ENCODE results near the gene DNMT1.

Gene DNMT1

GRCh38 chr19:10135551-10136334 lies 59.0 kb downstream of the DNMT1 start:
- no peak for DNase-seq
- Histone ChIP-seq H3K4me1 (ENCODE audit: low read length) (no peaks in the 10 kb centered on the region), H3K27ac (ENCODE audit: low read length) (no peak overlapping the region)

GRCh38 chr19:10134040-10134439 lies 60.7 kb downstream of the DNMT1 start:
- H2AFZ ChIP-seq (ENCODE audit: low read length): no peak overlapping the region
- peaks cover 3% of the 10 kb centered on the region; the same call in 1 of the 2 replicates for H3K36me3 ChIP-seq (replicated peaks; ENCODE audit: insufficient read depth, low read length)
- no peaks in the 10 kb centered on the region for H4K20me1 ChIP-seq (ENCODE audit: insufficient read depth, low read length)
- no peak overlapping the region for H3K4me2 ChIP-seq (ENCODE audit: low read depth, low read length)
- H3K9me2 ChIP-seq (replicated peaks; ENCODE audit: insufficient read depth, low read length): no peaks in the 10 kb centered on the region
- TF ChIP-seq EZH2phosphoT487 (IDR thresholded peaks at IDR 0.05; ENCODE audit: low read length) (no peak), CTCF (IDR thresholded peaks at IDR 0.05; ENCODE audit: low read length) (no peak), EZH2 (optimal IDR thresholded peaks at IDR 0.05; ENCODE audit: low read depth, low read length) (no peak)
- H3K79me2 ChIP-seq (ENCODE audit: low read length): no peaks in the 10 kb centered on the region; the same call in 1 of the 2 replicates
- H3K27ac ChIP-seq (ENCODE audit: low read length): no peak overlapping the region
- no peak for DNase-seq
- no peaks in the 10 kb centered on the region for H3K4me1 ChIP-seq (ENCODE audit: low read length)
- H3F3A ChIP-seq (ENCODE audit: insufficient read depth, low read length): no peaks in the 10 kb centered on the region
- no peaks in the 10 kb centered on the region for H3K27me3 ChIP-seq (replicated peaks; ENCODE audit: insufficient read depth, low read length)
- no peak overlapping the region for H3K9ac ChIP-seq (ENCODE audit: low read length)
- H3K4me3 ChIP-seq (ENCODE audit: low read length): no peak overlapping the region
- no peaks in the 10 kb centered on the region for H3K9me3 ChIP-seq (replicated peaks; ENCODE audit: insufficient read depth, low read length)

More at GRCh38 chr19:10135551-10136334, 59.0 kb downstream of the DNMT1 start:
- H3K4me2 ChIP-seq (ENCODE audit: low read depth, low read length): no peak overlapping the region
- H3K9me2 ChIP-seq (replicated peaks; ENCODE audit: insufficient read depth, low read length): no peaks in the 10 kb centered on the region
- no peak overlapping the region for H2AFZ ChIP-seq (ENCODE audit: low read length)
- H3K9me3 ChIP-seq (replicated peaks; ENCODE audit: insufficient read depth, low read length): no peaks in the 10 kb centered on the region
- no peaks in the 10 kb centered on the region for H4K20me1 ChIP-seq (ENCODE audit: insufficient read depth, low read length)
- H3K9ac ChIP-seq (ENCODE audit: low read length): no peak overlapping the region
- H3K79me2 ChIP-seq (ENCODE audit: low read length): no peaks in the 10 kb centered on the region; the same call in 1 of the 2 replicates
- no peaks in the 10 kb centered on the region for H3K27me3 ChIP-seq (replicated peaks; ENCODE audit: insufficient read depth, low read length)
- peaks cover 7% of the 10 kb centered on the region for H3K36me3 ChIP-seq (replicated peaks; ENCODE audit: insufficient read depth, low read length)
- H3K4me3 ChIP-seq (ENCODE audit: low read length): no peak overlapping the region
- no peaks in the 10 kb centered on the region for H3F3A ChIP-seq (ENCODE audit: insufficient read depth, low read length)
- no peak for TF ChIP-seq EZH2phosphoT487 (IDR thresholded peaks at IDR 0.05; ENCODE audit: low read length)
- TF ChIP-seq CTCF (IDR thresholded peaks at IDR 0.05; ENCODE audit: low read length): no peak
- no peak for TF ChIP-seq EZH2 (optimal IDR thresholded peaks at IDR 0.05; ENCODE audit: low read depth, low read length)

- Histone ChIP-seq H4K20me1 (ENCODE audit: insufficient read depth, low read length) (no peaks in the 10 kb centered on the region), H3K9ac (ENCODE audit: low read length) (no peak overlapping the region), H3K4me1 (ENCODE audit: low read length) (no peaks in the 10 kb centered on the region), H2AFZ (ENCODE audit: low read length) (no peak overlapping the region), H3K27me3 (replicated peaks; ENCODE audit: insufficient read depth, low read length) (no peaks in the 10 kb centered on the region), H3K4me3 (ENCODE audit: low read length) (no peak overlapping the region), H3K79me2 (ENCODE audit: low read length) (no peaks in the 10 kb centered on the region; the same call in 1 of the 2 replicates), H3K9me3 (replicated peaks; ENCODE audit: insufficient read depth, low read length) (no peaks in the 10 kb centered on the region), H3K36me3 (replicated peaks; ENCODE audit: insufficient read depth, low read length) (peaks cover 3% of the 10 kb centered on the region; the same call in 1 of the 2 replicates), H3K27ac (ENCODE audit: low read length) (no peak overlapping the region), H3F3A (ENCODE audit: insufficient read depth, low read length) (no peaks in the 10 kb centered on the region), H3K4me2 (ENCODE audit: low read depth, low read length) (no peak overlapping the region), H3K9me2 (replicated peaks; ENCODE audit: insufficient read depth, low read length) (no peaks in the 10 kb centered on the region)
- DNase-seq: no peak
- TF ChIP-seq CTCF (IDR thresholded peaks at IDR 0.05; ENCODE audit: low read length): no peak
- no peak for TF ChIP-seq EZH2phosphoT487 (IDR thresholded peaks at IDR 0.05; ENCODE audit: low read length)
Observed at GRCh38 chr19:10133596-10133995, 61.2 kb downstream of the DNMT1 start.

Measured in MM.1S (cell line).